Caco-2 (cell line): ENCODE data around the gene PPM1B. TPM values are rescaled to one million over a fixed set of nuclear protein-coding genes. Genes with fewer than 3 reads are reported as not detected.

ENCODE experiments used
- Bru-seq: library from RNA; stranded (reverse); fragments of 400-500 nt; gene quantifications from one replicate; lab custom pipeline; 2021; lab: Mats Ljungman, UMichigan
- BruChase-seq, 2 experiments: library from RNA; stranded (reverse); fragments of 400-500 nt; gene quantifications; one replicate each; lab custom pipeline; 2021; lab: Mats Ljungman, UMichigan
- BruUV-seq: library from RNA; stranded (reverse); fragments of 400-500 nt; replicated peaks from 2 replicates; lab custom pipeline; 2021; lab: Mats Ljungman, UMichigan
- CTCF ChIA-PET: fragments of 300-600 bp; sonication (Branson Sonifier 250); formaldehyde crosslinking; loops from one replicate; lab custom pipeline; 2022; ENCODE audit warnings: antibody characterized with exemption; lab: Charles Lee
- POLR2A ChIA-PET: fragments of 300-600 bp; sonication (Branson Sonifier 250); formaldehyde crosslinking; loops from one replicate; lab custom pipeline; 2022; ENCODE audit warnings: antibody characterized with exemption; lab: Charles Lee
- DNase-seq, 2 experiments: peaks; one replicate each; pipeline versions ENCODE4 v3.0.0 to v3.0.0-alpha.2; 2020 to 2022
- H3K27me3 ChIP-seq: replicated peaks from 2 replicates; pipeline ENCODE4 v1.6.0; 2011; ENCODE audit warnings: low read length; ENCODE audit not compliant: control insufficient read depth, insufficient read depth
- H3K36me3 ChIP-seq: 2 replicates; pipeline ENCODE4 v1.5.1; 2011; ENCODE audit warnings: low read length; ENCODE audit not compliant: control insufficient read depth, insufficient read depth
- H3K4me1 ChIP-seq: fragments of 250-450 bp; sonication (Bioruptor Pico); 2 replicates; pipeline ENCODE4 v1.5.1; 2020; ENCODE audit warnings: mild to moderate bottlenecking
- H3K4me3 ChIP-seq: 2 replicates; pipeline ENCODE4 v1.5.1; 2011; ENCODE audit warnings: low read depth, mild to moderate bottlenecking, control low read depth, low read length
- H3K9me3 ChIP-seq: fragments of 250-450 bp; sonication (Bioruptor Pico); 2 replicates; pipeline ENCODE4 v1.5.1; 2020; ENCODE audit warnings: mild to moderate bottlenecking, moderate library complexity
- H3K27ac Mint-ChIP-seq: one replicate; pipeline ENCODE4 v1.8.0; 2022; ENCODE audit warnings: mixed read lengths; ENCODE audit not compliant: unreplicated experiment
- H3K27me3 Mint-ChIP-seq: one replicate; pipeline ENCODE4 v1.8.0; 2022; ENCODE audit warnings: mixed read lengths; ENCODE audit not compliant: insufficient read depth, unreplicated experiment
- H3K36me3 Mint-ChIP-seq: one replicate; pipeline ENCODE4 v1.8.0; 2022; ENCODE audit warnings: mild to moderate bottlenecking, mixed read lengths; ENCODE audit not compliant: insufficient read depth, unreplicated experiment
- H3K4me1 Mint-ChIP-seq: one replicate; pipeline ENCODE4 v1.8.0; 2022; ENCODE audit warnings: low read depth, mixed read lengths; ENCODE audit not compliant: unreplicated experiment
- H3K4me3 Mint-ChIP-seq: one replicate; pipeline ENCODE4 v1.8.0; 2022; ENCODE audit warnings: mild to moderate bottlenecking, moderate library complexity, mixed read lengths; ENCODE audit not compliant: unreplicated experiment
- H3K9me3 Mint-ChIP-seq: one replicate; pipeline ENCODE4 v1.8.0; 2022; ENCODE audit warnings: mixed read lengths; ENCODE audit not compliant: unreplicated experiment
- CTCF ChIP-seq, 2 experiments: fragments of 200-600 bp in 1 of 2; IDR thresholded peaks; 1 replicate in 1 of 2; 2 replicates in 1 of 2; pipeline versions ENCODE4 v1.5.1 to v1.8.0; 2011 to 2022; ENCODE audit warnings: antibody characterized with exemption in 1 of 2, control low read depth in 1 of 2, inconsistent platforms in 1 of 2, low read depth in 1 of 2, low read length in 1 of 2, mild to moderate bottlenecking in 1 of 2, moderate library complexity in 1 of 2; ENCODE audit not compliant: insufficient read depth in 1 of 2, severe bottlenecking in 1 of 2, unreplicated experiment in 1 of 2
- intact Hi-C: fragments of 100-400 bp; cut with micrococcal nuclease; formaldehyde crosslinking; loops from one replicate; pipeline ENCODE4 v1.10.0; 2022; ENCODE audit not compliant: unreplicated experiment
- long read RNA-seq: library from polyadenylated mRNA; stranded (forward); transcript quantifications from one replicate; pipeline ENCODE4 v2.0.0, GENCODE V29; 2022
- total RNA-seq: library from RNA; stranded (reverse); gene quantifications from 2 replicates; pipeline ENCODE4 v1.2.3, GENCODE V29; 2022

PPM1B gene
- total RNA-seq (82.9 and 85.4 TPM in 2 replicates), Bru-seq, nascent RNA (percentile 95 among the genes with signal in this experiment), BruChase-seq, experiment 1, labeled RNA remaining after a 2-hour chase (percentile 99 among the genes with signal in this experiment), BruChase-seq, experiment 2, labeled RNA remaining after a 6-hour chase (percentile 98 among the genes with signal in this experiment)
- long read RNA-seq, transcript PPM1B-204 (6 exons, 3,877 nt), result minor isoform, 46 of 200 reads
- long read RNA-seq, transcript PPM1B-201 (6 exons, 2,606 nt), result major isoform, 114 of 200 reads
- long read RNA-seq, partial matches to known transcripts, result 19 of 200 reads
- long read RNA-seq, other reads (novel, unspliced or antisense), result 19 of 200 reads

GRCh38 chr2:44168681-44169154 lies at the start of gene PPM1B:
Gene PPM1B (plus strand): TSS chr2:44168875. CDS start chr2:44201200, 32,325 bp downstream.
- no peaks in the 10 kb centered on the region for H3K9me3 Mint-ChIP-seq
- peak within 1 kb of the TSS; percentile 98 for H3K4me3 ChIP-seq
- ChIA-PET POLR2A (interaction anchor here (0.6 to 2.0 kb wide), 10 partner anchors 13 to 1405 kb away, joined by 3 to 9 read pairs (median 6); partner anchors contain the start of genes CAMKMT and PREPL), CTCF (interaction anchor here (0.6 to 2.1 kb wide), 4 partner anchors 37 to 125 kb away, joined by 4 to 7 read pairs (median 6); no protein-coding TSS in a partner anchor)
- H3K27me3 Mint-ChIP-seq, result no peaks in the 10 kb centered on the region
- peaks cover 37% of the 10 kb centered on the region for H3K36me3 Mint-ChIP-seq
- H3K4me1 Mint-ChIP-seq, result peaks cover 29% of the 10 kb centered on the region
- peak within 1 kb of the TSS; percentile 98 for H3K27ac Mint-ChIP-seq
- TF ChIP-seq CTCF (IDR thresholded peaks at IDR 0.05; ENCODE audit: insufficient read depth in 1 of 2, low read depth in 1 of 2, low read length in 1 of 2, severe bottlenecking in 1 of 2, unreplicated experiment in 1 of 2), result no peak
- H3K9me3 ChIP-seq, result no peaks in the 10 kb centered on the region
- H3K4me3 Mint-ChIP-seq, result peak within 1 kb of the TSS; percentile 97
- DNase-seq, result peak in 1 of 2 experiments; percentile 100
- no TSS peak for BruUV-seq
- intact Hi-C loops, result loop anchor here (1.0 to 5.0 kb wide), 7 partner anchors 32 to 171 kb away; partner anchors contain the start of gene LRPPRC
- no peaks in the 10 kb centered on the region for H3K36me3 ChIP-seq
- H3K4me1 ChIP-seq, result peaks cover 6% of the 10 kb centered on the region; the same call in 1 of the 2 replicates
- no peaks in the 10 kb centered on the region for H3K27me3 ChIP-seq

DNA sequence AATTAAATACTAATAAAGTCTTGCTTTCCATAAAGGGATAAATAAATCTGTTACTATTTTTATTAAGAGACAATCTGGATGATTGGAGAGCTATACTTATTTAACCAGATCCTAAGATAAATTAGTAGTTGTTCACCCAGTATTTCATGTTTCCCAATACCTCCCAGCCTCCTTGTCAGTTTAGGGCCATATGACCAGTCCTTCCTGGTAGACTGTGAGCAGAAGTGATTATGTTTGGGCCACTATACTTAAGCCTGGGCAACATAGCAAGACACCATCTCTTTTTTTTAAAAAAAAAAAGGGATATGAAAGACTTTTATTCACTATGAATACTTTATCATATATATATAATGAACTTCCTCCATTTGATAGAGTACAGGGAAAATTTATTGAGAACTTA lies 48.8 kb upstream of the PPM1B start:
- CTCF ChIA-PET, result no interaction called here

More for the DNA sequence above, 48.8 kb upstream of the PPM1B start:
- POLR2A ChIA-PET, result no interaction called here
- no peaks in the 10 kb centered on the region for H3K4me1 Mint-ChIP-seq
- no peak overlapping the region for H3K4me3 Mint-ChIP-seq
- Histone ChIP-seq H3K4me3 (no peak overlapping the region), H3K27me3 (no peaks in the 10 kb centered on the region), H3K9me3 (no peaks in the 10 kb centered on the region), H3K36me3 (no peaks in the 10 kb centered on the region), H3K4me1 (no peaks in the 10 kb centered on the region)
- H3K27me3 Mint-ChIP-seq, result no peaks in the 10 kb centered on the region
- H3K27ac Mint-ChIP-seq, result no peak overlapping the region
- BruUV-seq, result no TSS peak
- no peak for TF ChIP-seq CTCF (IDR thresholded peaks at IDR 0.05; ENCODE audit: insufficient read depth in 1 of 2, low read depth in 1 of 2, low read length in 1 of 2, severe bottlenecking in 1 of 2, unreplicated experiment in 1 of 2)
- intact Hi-C loops, result no loop called here
- no peak for DNase-seq
- H3K36me3 Mint-ChIP-seq, result no peaks in the 10 kb centered on the region
- no peaks in the 10 kb centered on the region for H3K9me3 Mint-ChIP-seq
